Tibial nerve (tissue), 4 donors: Measurements from ENCODE around the gene PRKCH.

Source experiments
- EP300 ChIP-seq, 2 donors: sonication (generic); formaldehyde crosslinking; IDR thresholded peaks; one replicate each; pipeline ENCODE4 v1.6.1; 2017; ENCODE audit warnings: antibody characterized with exemption in 2 of 2, mild to moderate bottlenecking in 1 of 2
- TF ChIP-seq, protein P1 (sequence below), 5 experiments: fragments of 200-600 bp in 3 of 5; fragments of 450-650 bp in 2 of 5; sonication (generic) in 3 of 5; IDR thresholded peaks; one replicate each; pipeline ENCODE4 v1.5.1; 2016 to 2019; ENCODE audit warnings: antibody characterized with exemption in 5 of 5, mild to moderate bottlenecking in 3 of 5, moderate library complexity in 2 of 5

GRCh38 chr14:61498303-61498702 lies 176.9 kb downstream of the PRKCH start:
- no peak for TF ChIP-seq EP300 (IDR thresholded peaks at IDR 0.05)
- TF ChIP-seq, protein P1, sequence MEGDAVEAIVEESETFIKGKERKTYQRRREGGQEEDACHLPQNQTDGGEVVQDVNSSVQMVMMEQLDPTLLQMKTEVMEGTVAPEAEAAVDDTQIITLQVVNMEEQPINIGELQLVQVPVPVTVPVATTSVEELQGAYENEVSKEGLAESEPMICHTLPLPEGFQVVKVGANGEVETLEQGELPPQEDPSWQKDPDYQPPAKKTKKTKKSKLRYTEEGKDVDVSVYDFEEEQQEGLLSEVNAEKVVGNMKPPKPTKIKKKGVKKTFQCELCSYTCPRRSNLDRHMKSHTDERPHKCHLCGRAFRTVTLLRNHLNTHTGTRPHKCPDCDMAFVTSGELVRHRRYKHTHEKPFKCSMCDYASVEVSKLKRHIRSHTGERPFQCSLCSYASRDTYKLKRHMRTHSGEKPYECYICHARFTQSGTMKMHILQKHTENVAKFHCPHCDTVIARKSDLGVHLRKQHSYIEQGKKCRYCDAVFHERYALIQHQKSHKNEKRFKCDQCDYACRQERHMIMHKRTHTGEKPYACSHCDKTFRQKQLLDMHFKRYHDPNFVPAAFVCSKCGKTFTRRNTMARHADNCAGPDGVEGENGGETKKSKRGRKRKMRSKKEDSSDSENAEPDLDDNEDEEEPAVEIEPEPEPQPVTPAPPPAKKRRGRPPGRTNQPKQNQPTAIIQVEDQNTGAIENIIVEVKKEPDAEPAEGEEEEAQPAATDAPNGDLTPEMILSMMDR (IDR thresholded peaks at IDR 0.05), result no peak
